Left forelimb (tissue), 1 donor: ENCODE results near the gene ABHD10.
"Not testable (repeated sequence)": the region's sequence is repeated elsewhere in the genome, so short reads cannot be mapped to it uniquely, and the experiment has no call there.

Source experiments
- DNase-seq: peaks from one replicate; pipeline ENCODE4 v3.0.0-alpha.2; 2018; ENCODE audit warnings: low spot score

The ABHD10 gene

DNA sequence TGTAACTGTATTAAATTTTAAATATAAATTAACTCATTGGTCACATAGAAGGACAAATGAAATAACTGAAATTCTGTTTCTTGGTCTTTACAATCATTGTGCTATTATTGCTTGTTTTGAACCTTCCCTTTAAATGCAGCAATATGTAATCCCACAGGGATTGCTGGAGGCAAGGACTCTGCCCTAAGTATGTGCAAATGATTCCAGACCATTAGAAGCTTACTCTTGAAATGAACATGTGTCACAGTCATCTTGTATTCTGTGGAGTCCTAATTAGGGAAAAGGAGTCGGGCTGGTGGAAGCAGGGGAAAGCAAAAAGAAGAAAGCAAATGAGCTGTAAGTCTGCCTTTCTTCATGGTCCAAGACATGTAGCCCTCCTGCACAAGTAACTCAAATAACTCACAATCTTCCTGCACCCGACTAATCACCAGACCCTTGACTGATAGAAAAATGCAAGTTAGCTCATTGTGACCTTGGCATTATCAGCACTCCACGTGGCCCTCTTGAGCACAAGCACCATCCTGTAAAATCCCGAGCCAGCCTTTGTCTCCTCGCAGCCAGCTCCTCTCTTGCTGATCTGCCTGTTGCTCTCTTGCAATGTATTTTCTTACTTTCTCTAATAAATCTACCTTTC lies 53.4 kb downstream of the ABHD10 start:
- no peak for DNase-seq

DNA sequence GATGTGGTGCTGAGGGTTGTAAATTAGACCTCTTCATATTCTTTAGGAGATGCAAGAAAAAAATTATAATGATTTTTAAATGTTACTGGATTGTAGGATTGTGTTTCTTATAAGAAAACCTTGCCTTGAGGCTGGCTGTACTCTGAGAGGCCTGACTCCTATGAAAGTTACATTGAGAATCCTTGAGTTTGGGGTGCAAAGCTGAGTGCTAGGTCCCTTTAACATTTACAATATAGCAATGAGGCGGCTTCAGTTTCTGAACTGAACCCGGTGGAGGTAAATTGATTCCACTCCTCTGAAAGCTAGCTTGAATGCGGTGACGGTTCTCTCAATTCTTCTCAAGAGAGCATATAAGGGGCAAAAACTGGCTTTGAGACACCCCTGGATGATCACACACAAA lies 55.6 kb downstream of the ABHD10 start, which contains the start of gene TMPRSS7:
TSS of gene TMPRSS7 (plus strand) at position 301 of the 400 bp plus-strand sequence. CDS start 110 bp downstream, outside the sequence.
- no peak for DNase-seq

DNA sequence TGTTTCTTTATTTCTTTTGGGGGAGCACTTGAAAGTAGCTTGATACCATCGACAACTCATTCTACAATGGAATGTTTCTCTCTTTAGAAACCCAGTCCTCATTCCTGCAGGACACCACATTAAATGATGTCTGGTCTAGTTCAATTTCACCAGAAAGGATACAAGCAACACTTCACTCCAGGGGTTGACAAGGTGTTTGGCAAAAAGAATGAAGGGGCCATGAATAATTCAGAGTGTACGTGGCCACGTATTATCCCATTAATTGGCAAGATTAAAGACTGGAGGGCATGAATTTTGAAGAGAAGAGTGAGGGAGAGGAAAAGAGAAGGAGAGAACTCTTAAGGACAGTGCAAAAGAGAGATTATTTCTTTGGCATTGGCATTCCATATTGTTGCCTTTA lies 56.4 kb downstream of the ABHD10 start:
- no peak for DNase-seq

DNA sequence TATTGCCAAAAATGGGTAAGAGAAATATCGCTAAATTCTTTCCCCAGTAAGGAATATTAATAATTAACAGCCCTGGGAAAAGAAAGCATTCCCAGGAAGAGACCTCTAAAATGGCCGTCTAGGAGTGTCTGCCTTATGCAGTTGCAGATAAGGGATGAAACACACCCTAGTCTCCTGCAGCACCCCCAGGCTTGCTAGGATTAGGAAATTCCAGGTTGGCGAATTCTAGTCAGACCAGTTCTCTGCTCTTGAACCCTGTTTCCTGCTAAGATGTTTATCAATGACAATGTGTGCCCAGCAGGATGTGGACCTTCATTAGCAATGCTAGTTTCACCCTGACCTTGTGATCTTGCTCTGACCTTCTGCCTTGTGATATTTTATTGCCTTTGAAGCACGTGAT lies 58.4 kb downstream of the ABHD10 start:
- DNase-seq, result not testable (repeated sequence)

DNA sequence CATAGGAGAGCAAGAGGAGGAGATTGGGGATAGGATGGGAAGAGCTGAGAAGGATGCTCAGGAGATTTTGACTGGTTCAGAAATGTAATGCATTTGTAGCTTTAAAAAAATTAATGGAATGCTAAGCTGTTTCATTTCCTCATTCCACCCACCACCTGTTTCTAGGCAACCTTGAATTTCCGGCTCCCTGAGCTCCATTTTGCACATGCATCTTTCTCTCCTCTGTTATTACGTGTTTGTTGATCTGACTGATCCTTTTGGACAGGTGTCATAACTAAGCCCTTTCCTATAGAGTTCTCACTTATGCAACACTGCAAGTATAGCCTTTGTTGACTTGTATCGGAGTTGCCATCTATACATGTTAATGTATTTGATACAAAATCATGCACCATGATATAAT lies 60.0 kb downstream of the ABHD10 start:
- no peak for DNase-seq

GRCh38 chr3:112041321-112041720 lies 62.5 kb downstream of the ABHD10 start:
- no peak for DNase-seq

DNA sequence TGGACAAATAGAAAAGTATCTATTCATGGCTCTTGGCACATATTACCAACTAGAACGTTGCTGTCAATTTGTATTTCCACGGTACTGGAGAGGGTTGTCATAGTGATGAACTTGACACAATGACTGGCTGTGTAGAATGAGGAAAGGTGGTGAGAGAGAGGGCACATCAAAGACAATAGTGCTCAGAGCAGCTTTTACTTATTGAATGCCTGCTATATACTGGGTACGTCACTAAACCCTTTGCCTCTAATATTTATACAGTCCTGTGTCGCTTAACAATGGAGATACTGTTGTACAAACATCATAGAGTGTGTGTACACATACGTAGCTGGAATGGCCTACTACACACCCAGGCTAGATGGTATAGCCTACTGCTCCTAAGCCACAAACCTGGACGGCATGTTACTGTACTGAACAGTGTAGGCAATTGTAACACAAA lies 64.0 kb downstream of the ABHD10 start:
- no peak for DNase-seq
